HepG2 (cell line): ENCODE measurements around the gene C1QL2. TPM values are rescaled to one million over a fixed set of nuclear protein-coding genes. Genes with fewer than 3 reads are reported as not detected.

ENCODE experiments used
- ATAC-seq: fragments of 200-7000 bp; cut with Tn5 transposase; 3 replicates; pipeline ENCODE4 v1.9.1; 2020; ENCODE audit warnings: mild to moderate bottlenecking, moderate library complexity
- BruUV-seq: library from RNA; stranded (reverse); fragments of 400-500 nt; replicated peaks from 2 replicates; lab custom pipeline; 2021; lab: Mats Ljungman, UMichigan
- CTCF ChIA-PET: fragments of 300-600 bp; formaldehyde crosslinking; extraction: SDS; loops from one replicate; lab custom pipeline; 2021; ENCODE audit warnings: low total read pairs, inconsistent platforms, low intra/inter-chr PET ratio; lab: Yijun Ruan, JAX
- POLR2A ChIA-PET: fragments of 350-600 bp; sonication (Branson Sonifier 250); formaldehyde crosslinking; loops from one replicate; lab custom pipeline; 2020; ENCODE audit warnings: antibody characterized with exemption, inconsistent platforms; lab: Yijun Ruan, JAX
- DNase-seq: peaks from one replicate; pipeline ENCODE4 v3.0.0-alpha.2; 2015; ENCODE audit warnings: low spot score
- FAIRE-seq: peaks from 3 replicates; lab custom pipeline; 2011; peaks lifted over from hg19 to GRCh38; lab: Jason Lieb, UNC
- H2AFZ ChIP-seq: one replicate; pipeline ENCODE4 v1.6.1; 2011; ENCODE audit warnings: low read length, inconsistent platforms
- H3K27ac ChIP-seq: fragments of 300-600 bp; 3 replicates; pipeline ENCODE4 v1.8.0; 2011; ENCODE audit warnings: mixed run types, mild to moderate bottlenecking, mixed read lengths, low read length, inconsistent platforms; ENCODE audit not compliant: insufficient read depth; ENCODE audit errors: extremely low read length
- H3K27me3 ChIP-seq, 2 experiments: fragments of 200-600 bp in 1 of 2; 2 replicates in 1 of 2; 3 replicates in 1 of 2; pipeline versions ENCODE4 v1.6.0 to v1.8.0; 2011; ENCODE audit warnings: low read length in 2 of 2, mild to moderate bottlenecking in 2 of 2, moderate library complexity in 2 of 2, inconsistent platforms in 1 of 2; ENCODE audit not compliant: insufficient read depth in 2 of 2, control insufficient read depth in 1 of 2
- H3K36me3 ChIP-seq, 2 experiments: fragments of 200-600 bp in 1 of 2; replicated peaks in 1 of 2; 2 replicates in 1 of 2; 3 replicates in 1 of 2; pipeline versions ENCODE4 v1.5.1 to v1.8.0; 2011; ENCODE audit warnings: low read length in 2 of 2, inconsistent platforms in 1 of 2; ENCODE audit not compliant: insufficient read depth in 2 of 2, control insufficient read depth in 1 of 2
- H3K4me1 ChIP-seq: 2 replicates; pipeline ENCODE4 v1.5.1; 2012; ENCODE audit warnings: low read length, inconsistent platforms; ENCODE audit not compliant: insufficient read depth
- H3K4me2 ChIP-seq: 2 replicates; pipeline ENCODE4 v1.6.0; 2011; ENCODE audit warnings: low read depth, low read length, inconsistent platforms
- H3K4me3 ChIP-seq, 3 experiments: fragments of 200-600 bp in 1 of 3; sonication (generic), shearing (Covaris generic) in 1 of 3; replicated peaks in 1 of 3; 2 replicates each; pipeline ENCODE4 v1.5.1; 2011 to 2016; ENCODE audit warnings: low read length in 3 of 3, inconsistent platforms in 2 of 3, low read depth in 2 of 3, mild to moderate bottlenecking in 2 of 3, control low read depth in 1 of 3, mixed read lengths in 1 of 3; ENCODE audit not compliant: insufficient read depth in 1 of 3
- H3K79me2 ChIP-seq: one replicate; pipeline ENCODE4 v1.6.1; 2011; ENCODE audit warnings: low read length, inconsistent platforms; ENCODE audit not compliant: insufficient read depth
- H3K9ac ChIP-seq: 2 replicates; pipeline ENCODE4 v1.6.0; 2011; ENCODE audit warnings: mild to moderate bottlenecking, low read depth, low read length, inconsistent platforms; ENCODE audit not compliant: insufficient read depth
- H3K9me3 ChIP-seq: 2 replicates; pipeline ENCODE4 v1.5.1; 2012; ENCODE audit warnings: mild to moderate bottlenecking, low read length
- H4K20me1 ChIP-seq: 2 replicates; pipeline ENCODE4 v1.6.0; 2011; ENCODE audit warnings: inconsistent platforms, mild to moderate bottlenecking, low read length, moderate library complexity; ENCODE audit not compliant: insufficient read depth
- BCL6 ChIP-seq: IDR thresholded peaks from 2 replicates; pipeline ENCODE4 v1.6.1; 2016; ENCODE audit warnings: missing genetic modification reagents, missing compliant biosample characterization
- CBX2 ChIP-seq, 2 experiments: fragments of 200-600 bp in 1 of 2; sonication (generic); formaldehyde crosslinking in 1 of 2; IDR thresholded peaks; 2 replicates each; pipeline versions ENCODE4 v1.7.0 to v1.8.1; 2018 to 2022; ENCODE audit warnings: low read depth in 2 of 2, low read length in 1 of 2, mild to moderate bottlenecking in 1 of 2, missing genetic modification reagents in 1 of 2
- CEBPG ChIP-seq: IDR thresholded peaks from 2 replicates; pipeline ENCODE4 v1.6.1; 2016
- EHMT2 ChIP-seq: fragments of 200-600 bp; sonication (generic); IDR thresholded peaks from 2 replicates; pipeline ENCODE4 v1.7.0; 2017; ENCODE audit warnings: antibody characterized with exemption, low read depth, low read length, borderline replicate concordance
- FIP1L1 ChIP-seq: fragments of 200-400 bp; formaldehyde crosslinking; IDR thresholded peaks from 2 replicates; pipeline ENCODE4 v1.6.1; 2018; ENCODE audit warnings: low read depth, mild to moderate bottlenecking, low read length, moderate library complexity, borderline replicate concordance; ENCODE audit not compliant: insufficient read depth
- GLI4 ChIP-seq: sonication (generic); formaldehyde crosslinking; IDR thresholded peaks from 2 replicates; pipeline ENCODE4 v1.5.1; 2020; ENCODE audit warnings: missing genetic modification reagents, mild to moderate bottlenecking, moderate library complexity, borderline replicate concordance
- MAFK ChIP-seq, 2 experiments: IDR thresholded peaks in 1 of 2; conservative IDR thresholded peaks in 1 of 2; 2 replicates each; pipeline ENCODE4 v1.6.1; 2011; ENCODE audit warnings: improper control_type of control experiment in 2 of 2, low read length in 2 of 2
- RFX1 ChIP-seq: fragments of 450-650 bp; IDR thresholded peaks from 2 replicates; pipeline ENCODE4 v1.6.1; 2017
- TSC22D2 ChIP-seq: sonication (generic); formaldehyde crosslinking; IDR thresholded peaks from 2 replicates; pipeline ENCODE4 v1.5.1; 2020; ENCODE audit warnings: missing genetic modification reagents, mild to moderate bottlenecking, borderline replicate concordance
- XRCC5 ChIP-seq: fragments of 200-400 bp; formaldehyde crosslinking; optimal IDR thresholded peaks from 2 replicates; pipeline ENCODE3; 2017; ENCODE audit warnings: mild to moderate bottlenecking, low read length
- ZNF510 ChIP-seq: sonication (generic); formaldehyde crosslinking; IDR thresholded peaks from 2 replicates; pipeline ENCODE4 v1.4.0; 2020; ENCODE audit warnings: low read depth, mild to moderate bottlenecking, missing genetic modification reagents
- ZNF605 ChIP-seq: sonication (generic); formaldehyde crosslinking; IDR thresholded peaks from 2 replicates; pipeline ENCODE4 v1.8.0; 2022; ENCODE audit warnings: mild to moderate bottlenecking, missing genetic modification reagents
- WGBS: methylation state at CpG from one replicate; pipeline ENCODE4 v1.1.6; 2017; ENCODE audit warnings: low lambda C conversion rate; 5-methylcytosine and 5-hydroxymethylcytosine counted together
- in situ Hi-C: cut with HindIII; loops from 2 replicates; pipeline ENCODE4 v1.10.0; 2017; ENCODE audit warnings: low pct_unique_long_range_greater_than_20kb; ENCODE audit not compliant: extremely low pct_ligation_motif_present
- intact Hi-C: fragments of 100-400 bp; cut with micrococcal nuclease; formaldehyde crosslinking; loops from one replicate; pipeline ENCODE4 v1.10.0; 2022; ENCODE audit not compliant: unreplicated experiment
- polyA plus RNA-seq, 8 experiments: library from polyadenylated mRNA; depleted of rRNA in 3 of 8; stranded (reverse) in 7 of 8; unstranded in 1 of 8; fragments of >200 nt; fragmentation: Illumina TruSeq in 4 of 8; extraction: Trizol in 4 of 8; gene quantifications; 2 replicates each; pipeline versions ENCODE4 v1.2.1 to v1.2.3, GENCODE V29; 2011 to 2016; ENCODE audit warnings: low read depth in 4 of 8, missing spikeins in 1 of 8, mixed read lengths in 1 of 8; ENCODE audit not compliant: insufficient read depth in 1 of 8
- total RNA-seq, 5 experiments: library from RNA; depleted of rRNA; stranded (reverse); fragments of >200 nt; fragmentation: Illumina TruSeq; extraction: Trizol; gene quantifications; 2 replicates each; pipeline ENCODE4 v1.2.3, GENCODE V29; 2016; ENCODE audit warnings: low read depth in 1 of 5
- TF ChIP-seq, protein P1 (sequence below): sonication (generic); formaldehyde crosslinking; IDR thresholded peaks from 2 replicates; pipeline ENCODE4 v1.4.0; 2020; ENCODE audit warnings: missing genetic modification reagents, borderline replicate concordance
- TF ChIP-seq, protein P2 (sequence below): sonication (generic); formaldehyde crosslinking; IDR thresholded peaks from 2 replicates; pipeline ENCODE4 v1.4.0; 2020; ENCODE audit warnings: missing genetic modification reagents
- TF ChIP-seq, protein P3 (sequence below): sonication (generic); formaldehyde crosslinking; IDR thresholded peaks from 2 replicates; pipeline ENCODE4 v1.5.0; 2020; ENCODE audit warnings: mild to moderate bottlenecking, missing genetic modification reagents, moderate library complexity

Gene C1QL2
- total and polyA plus RNA-seq, 2 of the 13 experiments (the other 11 are each of a cell fraction or from before 2014, with no cell fraction given): not detected

DNA sequence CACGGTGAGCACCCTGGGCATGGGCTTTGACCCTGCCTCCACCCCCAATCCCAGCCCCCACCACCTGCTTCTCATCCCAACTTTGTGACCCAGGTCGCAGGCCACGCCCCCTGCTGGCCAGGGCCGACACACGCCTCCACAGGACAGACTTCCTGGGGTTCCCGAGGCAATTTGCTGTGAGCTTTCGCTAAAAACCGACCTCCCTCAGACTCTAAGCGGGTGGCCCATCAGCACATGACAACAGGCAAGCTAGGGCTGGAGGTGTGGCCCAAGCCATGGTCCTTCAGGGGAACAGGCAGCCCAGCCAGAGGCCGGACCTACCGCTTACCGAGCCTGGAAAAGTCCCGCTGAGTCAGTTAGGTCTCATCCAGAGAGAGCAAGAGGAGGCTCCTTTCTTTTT is 31.9 kb downstream of the C1QL2 start:
- ChIA-PET CTCF (interaction anchor here (0.7 to 1.2 kb wide), 2 partner anchors 244 to 246 kb away, joined by 3 read pairs; no protein-coding TSS in a partner anchor), POLR2A (no interaction called here)
- intact Hi-C loops: loop anchor here (1.0 kb wide), 1 partner anchor 245 kb away; no protein-coding TSS in a partner anchor
- no peak overlapping the region for H2AFZ ChIP-seq
- in situ Hi-C loops: no loop called here
- no peaks in the 10 kb centered on the region for H3K36me3 ChIP-seq
- H3K27ac ChIP-seq: no peak overlapping the region
- FAIRE-seq (peak; percentile 70), DNase-seq (peak; percentile 26), ATAC-seq (peak; percentile 83)
- H3K4me1 ChIP-seq: no peaks in the 10 kb centered on the region
- no peaks in the 10 kb centered on the region for H3K9me3 ChIP-seq
- H3K27me3 ChIP-seq: peaks cover 4 to 42% of the 10 kb centered on the region in 2 experiments; a peak in 3 of 5 replicates
- no peak overlapping the region for H3K4me3 ChIP-seq
- no peak overlapping the region for H3K4me2 ChIP-seq
- BruUV-seq: no TSS peak
- H3K79me2 ChIP-seq: no peaks in the 10 kb centered on the region
- H4K20me1 ChIP-seq: no peaks in the 10 kb centered on the region
- 23% methylated on average over 12 of the region's 13 CpGs for WGBS
- H3K9ac ChIP-seq: no peak overlapping the region
- TF ChIP-seq, protein P1, sequence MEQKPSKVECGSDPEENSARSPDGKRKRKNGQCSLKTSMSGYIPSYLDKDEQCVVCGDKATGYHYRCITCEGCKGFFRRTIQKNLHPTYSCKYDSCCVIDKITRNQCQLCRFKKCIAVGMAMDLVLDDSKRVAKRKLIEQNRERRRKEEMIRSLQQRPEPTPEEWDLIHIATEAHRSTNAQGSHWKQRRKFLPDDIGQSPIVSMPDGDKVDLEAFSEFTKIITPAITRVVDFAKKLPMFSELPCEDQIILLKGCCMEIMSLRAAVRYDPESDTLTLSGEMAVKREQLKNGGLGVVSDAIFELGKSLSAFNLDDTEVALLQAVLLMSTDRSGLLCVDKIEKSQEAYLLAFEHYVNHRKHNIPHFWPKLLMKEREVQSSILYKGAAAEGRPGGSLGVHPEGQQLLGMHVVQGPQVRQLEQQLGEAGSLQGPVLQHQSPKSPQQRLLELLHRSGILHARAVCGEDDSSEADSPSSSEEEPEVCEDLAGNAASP: no peak
- TF ChIP-seq CBX2 (IDR thresholded peaks at IDR 0.05; ENCODE audit: low read depth, low read length) (no peak), CBX2 (CRISPR knock-in tag; IDR thresholded peaks at IDR 0.05; ENCODE audit: low read depth) (no peak), RFX1 (no peak), GLI4 (CRISPR knock-in tag) (no peak), EHMT2 (no peak), CEBPG (no peak), ZNF605 (CRISPR knock-in tag) (0 out of 2 replicates have a peak, but pooled peaks have one; percentile 19), XRCC5 (peak; percentile 66), ZNF510 (CRISPR knock-in tag) (no peak), TSC22D2 (no peak), MAFK (conservative IDR thresholded peaks at IDR 0.05 in 1 of 2, IDR thresholded peaks at IDR 0.05 in 1 of 2; ENCODE audit: low read length in 2 of 2) (no peak), FIP1L1 (no peak), BCL6 (CRISPR knock-in tag) (no peak)
- TF ChIP-seq, protein P2, sequence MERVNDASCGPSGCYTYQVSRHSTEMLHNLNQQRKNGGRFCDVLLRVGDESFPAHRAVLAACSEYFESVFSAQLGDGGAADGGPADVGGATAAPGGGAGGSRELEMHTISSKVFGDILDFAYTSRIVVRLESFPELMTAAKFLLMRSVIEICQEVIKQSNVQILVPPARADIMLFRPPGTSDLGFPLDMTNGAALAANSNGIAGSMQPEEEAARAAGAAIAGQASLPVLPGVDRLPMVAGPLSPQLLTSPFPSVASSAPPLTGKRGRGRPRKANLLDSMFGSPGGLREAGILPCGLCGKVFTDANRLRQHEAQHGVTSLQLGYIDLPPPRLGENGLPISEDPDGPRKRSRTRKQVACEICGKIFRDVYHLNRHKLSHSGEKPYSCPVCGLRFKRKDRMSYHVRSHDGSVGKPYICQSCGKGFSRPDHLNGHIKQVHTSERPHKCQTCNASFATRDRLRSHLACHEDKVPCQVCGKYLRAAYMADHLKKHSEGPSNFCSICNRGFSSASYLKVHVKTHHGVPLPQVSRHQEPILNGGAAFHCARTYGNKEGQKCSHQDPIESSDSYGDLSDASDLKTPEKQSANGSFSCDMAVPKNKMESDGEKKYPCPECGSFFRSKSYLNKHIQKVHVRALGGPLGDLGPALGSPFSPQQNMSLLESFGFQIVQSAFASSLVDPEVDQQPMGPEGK (CRISPR knock-in tag): peak; percentile 47; the same call in 1 of the 2 replicates
- TF ChIP-seq, protein P3, sequence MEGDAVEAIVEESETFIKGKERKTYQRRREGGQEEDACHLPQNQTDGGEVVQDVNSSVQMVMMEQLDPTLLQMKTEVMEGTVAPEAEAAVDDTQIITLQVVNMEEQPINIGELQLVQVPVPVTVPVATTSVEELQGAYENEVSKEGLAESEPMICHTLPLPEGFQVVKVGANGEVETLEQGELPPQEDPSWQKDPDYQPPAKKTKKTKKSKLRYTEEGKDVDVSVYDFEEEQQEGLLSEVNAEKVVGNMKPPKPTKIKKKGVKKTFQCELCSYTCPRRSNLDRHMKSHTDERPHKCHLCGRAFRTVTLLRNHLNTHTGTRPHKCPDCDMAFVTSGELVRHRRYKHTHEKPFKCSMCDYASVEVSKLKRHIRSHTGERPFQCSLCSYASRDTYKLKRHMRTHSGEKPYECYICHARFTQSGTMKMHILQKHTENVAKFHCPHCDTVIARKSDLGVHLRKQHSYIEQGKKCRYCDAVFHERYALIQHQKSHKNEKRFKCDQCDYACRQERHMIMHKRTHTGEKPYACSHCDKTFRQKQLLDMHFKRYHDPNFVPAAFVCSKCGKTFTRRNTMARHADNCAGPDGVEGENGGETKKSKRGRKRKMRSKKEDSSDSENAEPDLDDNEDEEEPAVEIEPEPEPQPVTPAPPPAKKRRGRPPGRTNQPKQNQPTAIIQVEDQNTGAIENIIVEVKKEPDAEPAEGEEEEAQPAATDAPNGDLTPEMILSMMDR: peak; percentile 80
